GM06990 (cell line): ENCODE results near the gene TENM3.

Experiments
- DNase-seq: peaks from one replicate; pipeline ENCODE4 v3.0.0-alpha.2; 2011; ENCODE audit not compliant: insufficient read length; ENCODE audit errors: extremely low read depth
- H3K27me3 ChIP-seq: replicated peaks from 2 replicates; pipeline ENCODE4 v1.6.0; 2011; ENCODE audit warnings: low read length; ENCODE audit not compliant: control insufficient read depth, insufficient read depth
- H3K36me3 ChIP-seq: 2 replicates; pipeline ENCODE4 v1.5.1; 2011; ENCODE audit warnings: low read length; ENCODE audit not compliant: control insufficient read depth, insufficient read depth
- H3K4me3 ChIP-seq: replicated peaks from 2 replicates; pipeline ENCODE4 v1.5.1; 2011; ENCODE audit warnings: low read depth, mild to moderate bottlenecking, control low read depth, low read length
- TF ChIP-seq, protein P1 (sequence below): IDR thresholded peaks from 2 replicates; pipeline ENCODE4 v1.5.1; 2011; ENCODE audit warnings: low read length, control low read depth, mild to moderate bottlenecking, inconsistent platforms; ENCODE audit not compliant: insufficient read depth, poor library complexity, severe bottlenecking

The TENM3 gene

DNA sequence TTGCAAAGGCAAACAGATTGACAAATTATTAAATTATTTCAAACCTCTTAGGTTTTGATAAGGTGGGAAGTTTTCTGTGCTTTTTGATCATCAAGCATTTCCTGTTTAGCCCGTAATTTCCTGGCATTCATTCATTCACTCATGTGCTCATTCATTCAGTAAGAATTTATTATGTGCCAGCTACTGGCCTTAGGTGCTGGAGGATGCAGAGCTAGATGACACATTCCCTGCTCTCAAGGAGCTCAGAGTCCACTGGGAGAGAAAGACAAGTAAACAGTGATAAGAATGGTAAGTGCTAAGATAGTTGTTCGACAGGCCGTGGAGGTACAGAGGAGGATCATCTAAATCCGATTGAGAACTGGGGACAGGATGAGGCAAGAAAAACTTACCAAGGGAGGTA is 520.9 kb downstream of the TENM3 start:
- no peaks in the 10 kb centered on the region for H3K36me3 ChIP-seq
- no peaks in the 10 kb centered on the region for H3K27me3 ChIP-seq
- no peak overlapping the region for H3K4me3 ChIP-seq
- no peak for DNase-seq
- TF ChIP-seq, protein P1, sequence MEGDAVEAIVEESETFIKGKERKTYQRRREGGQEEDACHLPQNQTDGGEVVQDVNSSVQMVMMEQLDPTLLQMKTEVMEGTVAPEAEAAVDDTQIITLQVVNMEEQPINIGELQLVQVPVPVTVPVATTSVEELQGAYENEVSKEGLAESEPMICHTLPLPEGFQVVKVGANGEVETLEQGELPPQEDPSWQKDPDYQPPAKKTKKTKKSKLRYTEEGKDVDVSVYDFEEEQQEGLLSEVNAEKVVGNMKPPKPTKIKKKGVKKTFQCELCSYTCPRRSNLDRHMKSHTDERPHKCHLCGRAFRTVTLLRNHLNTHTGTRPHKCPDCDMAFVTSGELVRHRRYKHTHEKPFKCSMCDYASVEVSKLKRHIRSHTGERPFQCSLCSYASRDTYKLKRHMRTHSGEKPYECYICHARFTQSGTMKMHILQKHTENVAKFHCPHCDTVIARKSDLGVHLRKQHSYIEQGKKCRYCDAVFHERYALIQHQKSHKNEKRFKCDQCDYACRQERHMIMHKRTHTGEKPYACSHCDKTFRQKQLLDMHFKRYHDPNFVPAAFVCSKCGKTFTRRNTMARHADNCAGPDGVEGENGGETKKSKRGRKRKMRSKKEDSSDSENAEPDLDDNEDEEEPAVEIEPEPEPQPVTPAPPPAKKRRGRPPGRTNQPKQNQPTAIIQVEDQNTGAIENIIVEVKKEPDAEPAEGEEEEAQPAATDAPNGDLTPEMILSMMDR, result no peak

DNA sequence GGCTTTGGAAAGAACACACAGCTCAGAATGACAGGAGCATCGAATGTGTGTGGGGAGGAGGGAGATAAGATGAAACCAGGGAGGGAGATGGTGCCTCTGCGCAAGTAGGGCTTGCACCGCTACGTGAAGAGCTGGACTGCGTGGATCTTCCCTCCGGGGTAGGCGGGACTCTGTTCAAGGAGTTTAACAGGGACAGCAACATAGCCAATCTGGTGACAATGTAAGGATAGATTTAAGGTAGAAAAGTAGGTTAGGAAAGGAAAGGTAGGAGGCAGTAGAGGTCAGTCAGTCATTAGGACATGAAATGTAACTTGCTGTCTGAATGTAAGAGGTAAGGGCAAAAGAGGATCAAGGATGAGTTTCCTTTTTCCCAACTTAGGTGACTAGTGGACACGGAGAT is 521.4 kb downstream of the TENM3 start:
- Histone ChIP-seq H3K36me3 (no peaks in the 10 kb centered on the region), H3K4me3 (no peak overlapping the region), H3K27me3 (no peaks in the 10 kb centered on the region)
- TF ChIP-seq, protein P1, result no peak
- no peak for DNase-seq

DNA sequence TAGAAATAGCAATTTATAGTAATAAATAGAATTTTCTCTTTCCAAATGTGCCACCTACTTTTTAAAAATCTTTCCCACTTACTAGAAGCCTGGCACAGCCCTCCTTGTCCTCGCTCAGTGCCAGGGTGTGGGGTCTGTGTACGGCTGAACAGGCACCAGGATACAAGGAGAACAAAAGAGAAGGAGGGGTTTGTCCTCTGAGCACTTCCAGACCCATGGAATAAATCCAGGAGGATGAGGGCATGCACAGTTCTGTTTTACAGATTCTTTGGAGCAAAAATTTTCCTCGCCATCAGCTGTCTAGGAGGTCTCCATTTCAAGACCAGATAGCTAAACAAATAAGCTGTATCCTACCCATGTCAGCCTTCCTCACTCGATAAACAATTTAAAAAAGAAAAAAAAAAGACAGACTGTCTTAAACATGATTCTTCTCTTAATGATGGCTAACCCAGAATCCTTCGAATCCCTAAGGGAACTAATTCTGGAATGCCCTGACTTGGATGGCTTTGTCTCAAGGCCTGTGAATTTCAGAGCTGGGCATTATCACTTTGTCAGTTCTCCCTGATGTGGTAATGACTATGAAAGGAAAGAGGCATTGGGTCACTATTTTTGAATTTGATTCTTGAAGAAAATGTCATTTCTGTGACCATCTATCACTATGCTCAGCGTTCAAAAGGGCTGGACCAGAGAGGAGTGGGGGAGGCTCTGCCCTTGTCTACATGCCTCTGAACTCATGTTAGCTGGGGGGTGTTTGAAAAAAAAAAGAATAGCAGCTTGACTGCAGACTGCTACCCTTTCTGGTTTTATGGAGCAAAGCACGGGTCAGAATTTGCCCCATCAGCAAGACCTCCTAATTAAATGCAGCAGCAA is 523.0 kb downstream of the TENM3 start:
- Histone ChIP-seq H3K36me3 (no peaks in the 10 kb centered on the region), H3K27me3 (no peaks in the 10 kb centered on the region), H3K4me3 (no peak overlapping the region)
- TF ChIP-seq, protein P1, result no peak
- DNase-seq, result no peak

DNA sequence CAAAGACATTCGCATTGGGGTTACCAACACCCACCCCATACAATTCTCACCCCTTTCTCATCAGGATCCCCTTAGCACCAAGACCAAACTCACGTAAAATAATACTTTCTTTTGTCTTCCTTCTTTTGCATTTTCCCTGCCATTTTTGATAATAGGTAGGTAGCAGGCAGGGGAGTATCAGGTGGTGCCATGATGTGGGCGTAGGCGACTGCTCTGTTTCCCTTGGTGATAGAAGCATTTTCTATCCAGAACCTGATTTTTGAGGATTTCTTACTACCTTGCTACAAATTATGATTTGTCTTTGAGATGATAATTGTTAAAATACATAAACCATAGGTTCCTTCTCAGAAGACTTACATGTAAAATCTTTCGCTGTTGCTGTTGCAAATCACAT is 523.7 kb downstream of the TENM3 start:
- no peak for DNase-seq
- TF ChIP-seq, protein P1, result no peak
- Histone ChIP-seq H3K27me3 (no peaks in the 10 kb centered on the region), H3K4me3 (no peak overlapping the region), H3K36me3 (no peaks in the 10 kb centered on the region)

DNA sequence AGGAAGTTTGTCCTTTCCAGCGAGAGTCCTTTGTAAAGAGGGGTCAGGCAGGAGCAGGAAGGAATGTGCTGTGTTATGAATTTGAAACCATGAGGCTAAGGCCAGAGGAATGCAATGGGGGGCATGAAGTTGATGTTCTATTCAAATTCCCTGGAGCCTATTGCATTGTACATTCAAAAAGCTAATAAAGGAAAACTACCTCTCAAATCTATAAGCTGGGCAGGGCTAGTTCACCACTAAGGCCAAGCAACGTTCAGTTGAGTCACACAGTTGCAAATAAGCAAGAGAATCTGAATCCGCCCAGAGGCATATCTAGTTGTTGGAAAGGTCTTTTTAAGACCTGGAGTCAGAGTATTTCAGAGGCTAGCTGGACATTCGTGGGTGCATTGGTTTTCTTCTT is 525.6 kb downstream of the TENM3 start:
- TF ChIP-seq, protein P1, result no peak
- H3K36me3 ChIP-seq, result no peaks in the 10 kb centered on the region
- no peak overlapping the region for H3K4me3 ChIP-seq
- no peaks in the 10 kb centered on the region for H3K27me3 ChIP-seq
- no peak for DNase-seq
